Measurements from ENCODE around the gene NCAN. TPM values are rescaled to one million over a fixed set of nuclear protein-coding genes. Genes with fewer than 3 reads are reported as not detected.

Gene NCAN
- total RNA-seq, 4 donors from 2014 or later, result not detected

GRCh38 chr19:19258589-19259338, 47.0 kb downstream of the NCAN start:
- intact Hi-C loops (cut with DNase I; ENCODE audit: low total_unique reads), result no loop called here
- 91 to 95% methylated on average over 41 of the region's 41 CpGs for WGBS, 2 donors
- no peak for DNase-seq (ENCODE audit: low spot score in 2 of 2)
- no peak for TF ChIP-seq POLR2A (IDR thresholded peaks at IDR 0.05)
- no peak overlapping the region for H3K4me3 ChIP-seq (ENCODE audit: low read depth, poor library complexity, severe bottlenecking)

GRCh38 chr19:19259741-19260140, 48.0 kb downstream of the NCAN start:
- TF ChIP-seq POLR2A (IDR thresholded peaks at IDR 0.05) (no peak), CTCF (IDR thresholded peaks at IDR 0.05) (no peak)
- no peak for DNase-seq (ENCODE audit: low spot score in 2 of 2)
- 69 to 94% methylated on average over 2 of the region's 2 CpGs for WGBS, 2 donors
- no peak overlapping the region for H3K4me3 ChIP-seq (ENCODE audit: low read depth, poor library complexity, severe bottlenecking)
- intact Hi-C loops (cut with DNase I; ENCODE audit: low total_unique reads), result no loop called here

GRCh38 chr19:19260417-19261214, 48.9 kb downstream of the NCAN start:
- DNase-seq (ENCODE audit: low spot score in 2 of 2), result no peak
- WGBS, 2 donors, result 54 to 67% methylated on average over 21 to 36 of the region's 36 CpGs
- TF ChIP-seq POLR2A (IDR thresholded peaks at IDR 0.05), result no peak
- no peak for TF ChIP-seq CTCF (IDR thresholded peaks at IDR 0.05)
- intact Hi-C loops (cut with DNase I; ENCODE audit: low total_unique reads), result no loop called here
- H3K4me3 ChIP-seq (ENCODE audit: low read depth, poor library complexity, severe bottlenecking), result no peak overlapping the region

- DNase-seq (ENCODE audit: low spot score in 2 of 2), result no peak
- no peak for TF ChIP-seq POLR2A (IDR thresholded peaks at IDR 0.05)
- no peak for TF ChIP-seq CTCF (IDR thresholded peaks at IDR 0.05)
Observed at GRCh38 chr19:19261350-19262189, 49.8 kb downstream of the NCAN start.

GRCh38 chr19:19262190-19263057, 50.7 kb downstream of the NCAN start:
- DNase-seq (ENCODE audit: low spot score in 2 of 2), result no peak
- TF ChIP-seq POLR2A (IDR thresholded peaks at IDR 0.05) (no peak), CTCF (IDR thresholded peaks at IDR 0.05) (no peak)
- WGBS, 2 donors, result 5 to 7% methylated on average over 27 to 28 of the region's 31 CpGs
- no peak overlapping the region for H3K4me3 ChIP-seq (ENCODE audit: low read depth, poor library complexity, severe bottlenecking)
- intact Hi-C loops (cut with DNase I; ENCODE audit: low total_unique reads), result no loop called here

More at GRCh38 chr19:19261350-19262189, 49.8 kb downstream of the NCAN start:
- H3K4me3 ChIP-seq (ENCODE audit: low read depth, poor library complexity, severe bottlenecking), result no peak overlapping the region
- intact Hi-C loops (cut with DNase I; ENCODE audit: low total_unique reads), result no loop called here
- WGBS, 2 donors, result 2% methylated on average over 33 of the region's 52 CpGs
